A673 (cell line): Measurements from ENCODE around the gene CELSR3. TPM values are rescaled to one million over a fixed set of nuclear protein-coding genes. Genes with fewer than 3 reads are reported as not detected.

Experiments used
- BruUV-seq: library from RNA; stranded (reverse); fragments of 400-500 nt; replicated peaks from 2 replicates; lab custom pipeline; 2021; lab: Mats Ljungman, UMichigan
- CTCF ChIA-PET: fragments of 300-600 bp; sonication (Branson Sonifier 250); formaldehyde crosslinking; loops from one replicate; lab custom pipeline; 2022; ENCODE audit warnings: antibody characterized with exemption; lab: Charles Lee
- POLR2A ChIA-PET: fragments of 300-600 bp; sonication (Branson Sonifier 250); formaldehyde crosslinking; loops from one replicate; lab custom pipeline; 2022; ENCODE audit warnings: antibody characterized with exemption; ENCODE audit not compliant: low non-redundant PET; lab: Charles Lee
- DNase-seq: peaks from one replicate; pipeline ENCODE4 v3.0.0-alpha.2; 2015; ENCODE audit warnings: low spot score
- H3K27ac ChIP-seq: fragments of 200-600 bp; sonication (generic); 2 replicates; pipeline ENCODE4 v1.5.1; 2016; ENCODE audit warnings: mixed run types, low read depth, mild to moderate bottlenecking, mixed read lengths, antibody characterized with exemption, low read length; ENCODE audit not compliant: poor library complexity, severe bottlenecking
- H3K27me3 ChIP-seq: fragments of 200-600 bp; sonication (generic); replicated peaks from 2 replicates; pipeline ENCODE4 v1.6.1; 2017; ENCODE audit warnings: mixed run types, low read depth, mild to moderate bottlenecking, mixed read lengths, antibody characterized with exemption, low read length; ENCODE audit not compliant: insufficient read depth, poor library complexity
- H3K36me3 ChIP-seq: fragments of 200-600 bp; sonication (generic); 2 replicates; pipeline ENCODE4 v1.6.1; 2016; ENCODE audit warnings: mixed run types, mild to moderate bottlenecking, mixed read lengths, antibody characterized with exemption, low read length; ENCODE audit not compliant: insufficient read depth, poor library complexity, severe bottlenecking
- H3K4me1 ChIP-seq: fragments of 200-600 bp; sonication (generic); 2 replicates; pipeline ENCODE4 v1.6.1; 2017; ENCODE audit warnings: mixed run types, mild to moderate bottlenecking, mixed read lengths, antibody characterized with exemption, low read length; ENCODE audit not compliant: insufficient read depth, poor library complexity, severe bottlenecking
- H3K4me3 ChIP-seq: fragments of 200-600 bp; sonication (generic); 2 replicates; pipeline ENCODE4 v1.5.1; 2016; ENCODE audit warnings: low read depth, mixed run types, mild to moderate bottlenecking, mixed read lengths, low read length; ENCODE audit not compliant: poor library complexity, severe bottlenecking
- H3K9me3 ChIP-seq: fragments of 200-600 bp; sonication (generic); 2 replicates; pipeline ENCODE4 v1.6.1; 2016; ENCODE audit warnings: mixed run types, low read depth, mild to moderate bottlenecking, mixed read lengths, antibody characterized with exemption, low read length; ENCODE audit not compliant: poor library complexity, severe bottlenecking
- EZH2 ChIP-seq: fragments of 200-600 bp; sonication (generic); IDR thresholded peaks from 2 replicates; pipeline ENCODE4 v1.6.1; 2017; ENCODE audit warnings: borderline replicate concordance, low read depth, mild to moderate bottlenecking, mixed read lengths, antibody characterized with exemption, low read length; ENCODE audit not compliant: poor library complexity, severe bottlenecking
- intact Hi-C: fragments of 100-400 bp; cut with micrococcal nuclease; formaldehyde crosslinking; loops from one replicate; pipeline ENCODE4 v1.10.0; 2022; ENCODE audit not compliant: unreplicated experiment
- total RNA-seq: library from RNA; stranded (reverse); gene quantifications from 2 replicates; pipeline ENCODE4 v1.2.3, GENCODE V29; 2021
- TF ChIP-seq, protein P1 (sequence below): fragments of 300-800, 200-600 bp; sonication (generic); conservative IDR thresholded peaks from 2 replicates; pipeline ENCODE4 v1.5.1; 2017; ENCODE audit warnings: low read depth, mild to moderate bottlenecking, antibody characterized with exemption, low read length, moderate library complexity, mixed read lengths

CELSR3 gene
- total RNA-seq, 1 experiment from 2014 or later, result 1.2 TPM

GRCh38 chr3:48599077-48599501, 63.6 kb downstream of the CELSR3 start:
- Histone ChIP-seq H3K9me3 (no peaks in the 10 kb centered on the region), H3K27me3 (no peaks in the 10 kb centered on the region), H3K4me3 (no peak overlapping the region), H3K27ac (no peak overlapping the region), H3K4me1 (peaks cover 24% of the 10 kb centered on the region), H3K36me3 (peaks cover 17% of the 10 kb centered on the region)
- TF ChIP-seq, protein P1, sequence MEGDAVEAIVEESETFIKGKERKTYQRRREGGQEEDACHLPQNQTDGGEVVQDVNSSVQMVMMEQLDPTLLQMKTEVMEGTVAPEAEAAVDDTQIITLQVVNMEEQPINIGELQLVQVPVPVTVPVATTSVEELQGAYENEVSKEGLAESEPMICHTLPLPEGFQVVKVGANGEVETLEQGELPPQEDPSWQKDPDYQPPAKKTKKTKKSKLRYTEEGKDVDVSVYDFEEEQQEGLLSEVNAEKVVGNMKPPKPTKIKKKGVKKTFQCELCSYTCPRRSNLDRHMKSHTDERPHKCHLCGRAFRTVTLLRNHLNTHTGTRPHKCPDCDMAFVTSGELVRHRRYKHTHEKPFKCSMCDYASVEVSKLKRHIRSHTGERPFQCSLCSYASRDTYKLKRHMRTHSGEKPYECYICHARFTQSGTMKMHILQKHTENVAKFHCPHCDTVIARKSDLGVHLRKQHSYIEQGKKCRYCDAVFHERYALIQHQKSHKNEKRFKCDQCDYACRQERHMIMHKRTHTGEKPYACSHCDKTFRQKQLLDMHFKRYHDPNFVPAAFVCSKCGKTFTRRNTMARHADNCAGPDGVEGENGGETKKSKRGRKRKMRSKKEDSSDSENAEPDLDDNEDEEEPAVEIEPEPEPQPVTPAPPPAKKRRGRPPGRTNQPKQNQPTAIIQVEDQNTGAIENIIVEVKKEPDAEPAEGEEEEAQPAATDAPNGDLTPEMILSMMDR, result no peak
- TF ChIP-seq EZH2, result no peak
- POLR2A ChIA-PET, result no interaction called here
- CTCF ChIA-PET, result no interaction called here
- no peak for DNase-seq
- BruUV-seq, result no TSS peak
- intact Hi-C loops, result no loop called here

- peaks cover 24% of the 10 kb centered on the region for H3K4me1 ChIP-seq
- no peaks in the 10 kb centered on the region for H3K9me3 ChIP-seq
- H3K4me3 ChIP-seq, result no peak overlapping the region
- H3K36me3 ChIP-seq, result peaks cover 11% of the 10 kb centered on the region
- intact Hi-C loops, result no loop called here
- TF ChIP-seq, protein P1, result no peak
- TF ChIP-seq EZH2, result no peak
- BruUV-seq, result no TSS peak
- ChIA-PET CTCF (no interaction called here), POLR2A (interaction anchor here (0.5 kb wide), 1 partner anchor 114 kb away, joined by 3 read pairs; no protein-coding TSS in a partner anchor)
- peak; percentile 61 for DNase-seq
- H3K27ac ChIP-seq, result peak overlapping the region; percentile 50
- no peaks in the 10 kb centered on the region for H3K27me3 ChIP-seq
These were observed 64.2 kb downstream of the CELSR3 start for GRCh38 chr3:48598323-48599076.

GRCh38 chr3:48597408-48597800, 65.3 kb downstream of the CELSR3 start:
- H3K4me1 ChIP-seq, result peaks cover 24% of the 10 kb centered on the region
- CTCF ChIA-PET, result no interaction called here
- H3K9me3 ChIP-seq, result no peaks in the 10 kb centered on the region
- H3K27me3 ChIP-seq, result no peaks in the 10 kb centered on the region
- POLR2A ChIA-PET, result no interaction called here
- no peak for DNase-seq
- H3K27ac ChIP-seq, result no peak overlapping the region
- peaks cover 4% of the 10 kb centered on the region for H3K36me3 ChIP-seq
- H3K4me3 ChIP-seq, result no peak overlapping the region
- BruUV-seq, result no TSS peak
- TF ChIP-seq, protein P1, result no peak
- intact Hi-C loops, result no loop called here
